CD14-positive monocyte (primary cell): ENCODE measurements around the gene XRN1. TPM values are rescaled to one million over a fixed set of nuclear protein-coding genes. Genes with fewer than 3 reads are reported as not detected.
"Not testable (repeated sequence)": the region's sequence is repeated elsewhere in the genome, so short reads cannot be mapped to it uniquely, and the experiment has no call there.

Source experiments
- DNase-seq, 3 donors: peaks; one replicate each; pipeline ENCODE4 v3.0.0-alpha.2; 2011 to 2022
- H2AFZ ChIP-seq: 2 replicates; pipeline ENCODE4 v1.6.0; 2012; ENCODE audit warnings: mild to moderate bottlenecking, low read depth, low read length, inconsistent platforms; ENCODE audit not compliant: insufficient read depth, poor library complexity, severe bottlenecking
- H3K27ac ChIP-seq, 2 donors: 1 replicate in 1 of 2; 2 replicates in 1 of 2; pipeline ENCODE4 v1.5.1; 2012 to 2013; ENCODE audit warnings: low read length in 2 of 2, control low read depth in 1 of 2, inconsistent platforms in 1 of 2, low read depth in 1 of 2, mild to moderate bottlenecking in 1 of 2
- H3K27me3 ChIP-seq, 2 donors: one replicate each; pipeline versions ENCODE4 v1.6.0 to v1.6.1; 2011 to 2013; ENCODE audit warnings: low read length in 2 of 2; ENCODE audit not compliant: control insufficient read depth in 2 of 2, insufficient read depth in 2 of 2
- H3K36me3 ChIP-seq, 2 donors: replicated peaks in 1 of 2; 1 replicate in 1 of 2; 2 replicates in 1 of 2; pipeline versions ENCODE4 v1.5.1 to v1.6.1; 2012 to 2013; ENCODE audit warnings: low read length in 2 of 2, control low read depth in 1 of 2, inconsistent platforms in 1 of 2, mild to moderate bottlenecking in 1 of 2; ENCODE audit not compliant: insufficient read depth in 2 of 2, control insufficient read depth in 1 of 2
- H3K4me1 ChIP-seq, 2 donors: 1 replicate in 1 of 2; 2 replicates in 1 of 2; pipeline versions ENCODE4 v1.5.1 to v1.6.1; 2012 to 2013; ENCODE audit warnings: low read length in 2 of 2, control low read depth in 1 of 2, inconsistent platforms in 1 of 2, mild to moderate bottlenecking in 1 of 2, moderate library complexity in 1 of 2; ENCODE audit not compliant: insufficient read depth in 2 of 2, control insufficient read depth in 1 of 2
- H3K4me2 ChIP-seq: replicated peaks from 2 replicates; pipeline ENCODE3; 2012; ENCODE audit warnings: low read length, moderate library complexity, mild to moderate bottlenecking; ENCODE audit not compliant: poor library complexity, severe bottlenecking; ENCODE audit errors: extremely low read depth
- H3K4me3 ChIP-seq, 3 experiments: fragments of 200-600 bp in 1 of 3; sonication (generic) in 1 of 3; replicated peaks in 1 of 3; 1 replicate in 2 of 3; 2 replicates in 1 of 3; pipeline ENCODE4 v1.5.1; 2011 to 2013; ENCODE audit warnings: low read length in 3 of 3, mild to moderate bottlenecking in 3 of 3, control low read depth in 2 of 3, low read depth in 2 of 3, inconsistent platforms in 1 of 3, moderate library complexity in 1 of 3
- H3K79me2 ChIP-seq: 2 replicates; pipeline ENCODE4 v1.6.0; 2012; ENCODE audit warnings: mild to moderate bottlenecking, control low read depth, inconsistent platforms, low read length, moderate library complexity; ENCODE audit not compliant: insufficient read depth
- H3K9ac ChIP-seq: 2 replicates; pipeline ENCODE4 v1.6.0; 2017; ENCODE audit warnings: low read length, mild to moderate bottlenecking; ENCODE audit not compliant: insufficient read depth, poor library complexity, severe bottlenecking
- H3K9me3 ChIP-seq, 2 donors: replicated peaks in 1 of 2; 1 replicate in 1 of 2; 2 replicates in 1 of 2; pipeline versions ENCODE4 v1.5.1 to v1.6.1; 2012 to 2013; ENCODE audit warnings: low read length in 2 of 2, control low read depth in 1 of 2; ENCODE audit not compliant: control insufficient read depth in 1 of 2, insufficient read depth in 1 of 2
- H4K20me1 ChIP-seq: 2 replicates; pipeline ENCODE4 v1.6.0; 2012; ENCODE audit warnings: mild to moderate bottlenecking, low read length, control low read depth, moderate library complexity; ENCODE audit not compliant: insufficient read depth
- H3K27ac Mint-ChIP-seq, 7 donors: one replicate each; pipeline ENCODE4 v1.8.0; 2020; ENCODE audit warnings: mild to moderate bottlenecking in 7 of 7, mixed read lengths in 7 of 7, moderate library complexity in 6 of 7, inconsistent platforms in 2 of 7
- H3K27me3 Mint-ChIP-seq, 3 donors: one replicate each; pipeline ENCODE4 v1.8.0; 2021 to 2022; ENCODE audit warnings: low read depth in 3 of 3, mild to moderate bottlenecking in 3 of 3, mixed read lengths in 3 of 3, moderate library complexity in 3 of 3, inconsistent platforms in 1 of 3
- H3K36me3 Mint-ChIP-seq, 2 donors: one replicate each; pipeline ENCODE4 v1.8.0; 2020; ENCODE audit warnings: mixed read lengths in 2 of 2, inconsistent platforms in 1 of 2, mild to moderate bottlenecking in 1 of 2
- H3K4me1 Mint-ChIP-seq: one replicate; pipeline ENCODE4 v1.8.0; 2020; ENCODE audit warnings: mild to moderate bottlenecking, mixed read lengths
- H3K4me3 Mint-ChIP-seq, 2 donors: one replicate each; pipeline ENCODE4 v1.8.0; 2020; ENCODE audit warnings: mild to moderate bottlenecking in 2 of 2, mixed read lengths in 2 of 2, moderate library complexity in 1 of 2
- H3K9me3 Mint-ChIP-seq, 7 donors: one replicate each; pipeline ENCODE4 v1.8.0; 2020 to 2022; ENCODE audit warnings: mixed read lengths in 7 of 7, mild to moderate bottlenecking in 6 of 7, moderate library complexity in 6 of 7, inconsistent platforms in 2 of 7
- WGBS: methylation state at CpG from one replicate; pipeline ENCODE4 v1.1.5; 2013; ENCODE audit warnings: missing lambda C conversion rate; ENCODE audit not compliant: insufficient coverage; 5-methylcytosine and 5-hydroxymethylcytosine counted together
- intact Hi-C, 2 donors: fragments of 100-400 bp; cut with micrococcal nuclease; formaldehyde crosslinking; loops; one replicate each; pipeline versions ENCODE4 v1.15.0 to v1.15.1; 2023
- polyA plus RNA-seq, 3 donors: library from polyadenylated mRNA; depleted of rRNA in 1 of 3; unstranded in 2 of 3; stranded (reverse) in 1 of 3; fragments of 300-500 nt in 2 of 3; fragments of >200 nt in 1 of 3; fragmentation: Illumina TruSeq in 2 of 3; gene quantifications; 1 replicate in 2 of 3; 2 replicates in 1 of 3; pipeline ENCODE4 v1.2.3, GENCODE V29; 2012 to 2021
- TF ChIP-seq, protein P1 (sequence below): fragments of 200-600 bp; IDR thresholded peaks from one replicate; pipeline ENCODE4 v1.8.0; 2022; ENCODE audit warnings: antibody characterized with exemption, mild to moderate bottlenecking

XRN1 gene
- polyA plus RNA-seq, 3 donors: 8.6 to 47.9 (median 24.3) TPM

DNA sequence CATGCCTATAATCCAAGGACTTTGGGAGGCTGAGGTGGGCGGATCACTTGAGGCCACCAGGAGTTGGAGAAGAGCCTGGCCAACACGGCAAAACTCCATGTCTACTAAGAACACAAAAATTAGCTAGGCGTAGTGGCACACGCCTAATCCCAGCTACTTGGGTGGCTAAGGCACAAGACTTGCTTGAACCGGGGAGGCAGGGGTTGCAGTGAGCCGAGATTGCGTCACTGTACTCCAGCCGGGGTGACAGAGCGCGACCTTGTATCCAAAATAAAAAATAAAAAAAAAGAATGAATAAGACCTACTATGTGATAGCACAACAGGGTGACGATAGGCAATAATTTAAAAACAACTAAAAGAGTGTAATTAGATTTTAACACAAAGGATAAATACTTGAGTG, 3.5 kb downstream of the XRN1 start:
- Mint-ChIP-seq H3K4me3 (no peak overlapping the region), H3K36me3 (peaks cover 8 to 19% of the 10 kb centered on the region in 2 donors), H3K27me3 (no peaks in the 10 kb centered on the region), H3K4me1 (peaks cover 34% of the 10 kb centered on the region), H3K9me3 (peaks cover 0 to 13% (median 7%) of the 10 kb centered on the region in 7 donors), H3K27ac (peak overlapping the region in 4 of 7 donors; percentile 6 to 41 (median 30))
- DNase-seq: no peak
- peaks cover 85% of the 10 kb centered on the region for H3K79me2 ChIP-seq
- TF ChIP-seq, protein P1, sequence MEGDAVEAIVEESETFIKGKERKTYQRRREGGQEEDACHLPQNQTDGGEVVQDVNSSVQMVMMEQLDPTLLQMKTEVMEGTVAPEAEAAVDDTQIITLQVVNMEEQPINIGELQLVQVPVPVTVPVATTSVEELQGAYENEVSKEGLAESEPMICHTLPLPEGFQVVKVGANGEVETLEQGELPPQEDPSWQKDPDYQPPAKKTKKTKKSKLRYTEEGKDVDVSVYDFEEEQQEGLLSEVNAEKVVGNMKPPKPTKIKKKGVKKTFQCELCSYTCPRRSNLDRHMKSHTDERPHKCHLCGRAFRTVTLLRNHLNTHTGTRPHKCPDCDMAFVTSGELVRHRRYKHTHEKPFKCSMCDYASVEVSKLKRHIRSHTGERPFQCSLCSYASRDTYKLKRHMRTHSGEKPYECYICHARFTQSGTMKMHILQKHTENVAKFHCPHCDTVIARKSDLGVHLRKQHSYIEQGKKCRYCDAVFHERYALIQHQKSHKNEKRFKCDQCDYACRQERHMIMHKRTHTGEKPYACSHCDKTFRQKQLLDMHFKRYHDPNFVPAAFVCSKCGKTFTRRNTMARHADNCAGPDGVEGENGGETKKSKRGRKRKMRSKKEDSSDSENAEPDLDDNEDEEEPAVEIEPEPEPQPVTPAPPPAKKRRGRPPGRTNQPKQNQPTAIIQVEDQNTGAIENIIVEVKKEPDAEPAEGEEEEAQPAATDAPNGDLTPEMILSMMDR: no peak
- H4K20me1 ChIP-seq: peaks cover 38% of the 10 kb centered on the region
- WGBS: 95% methylated on average over 4 of the region's 11 CpGs
- intact Hi-C loops: loop anchor here (10.0 kb wide), 2 partner anchors 130 to 560 kb away; partner anchors contain the start of genes ATR (in 2 of the 2) and U2SURP (in 1 of the 2)
- no peaks in the 10 kb centered on the region for H3K9me3 ChIP-seq
- H3K4me3 ChIP-seq: no peak overlapping the region
- no peak overlapping the region for H2AFZ ChIP-seq
- peaks cover 20 to 28% of the 10 kb centered on the region in 2 donors for H3K4me1 ChIP-seq
- no peak overlapping the region for H3K4me2 ChIP-seq
- H3K36me3 ChIP-seq: peaks cover 0 to 8% of the 10 kb centered on the region in 2 donors
- H3K9ac ChIP-seq: no peak overlapping the region
- no peaks in the 10 kb centered on the region for H3K27me3 ChIP-seq
- peak overlapping the region in 1 of 2 donors; percentile 29 for H3K27ac ChIP-seq

DNA sequence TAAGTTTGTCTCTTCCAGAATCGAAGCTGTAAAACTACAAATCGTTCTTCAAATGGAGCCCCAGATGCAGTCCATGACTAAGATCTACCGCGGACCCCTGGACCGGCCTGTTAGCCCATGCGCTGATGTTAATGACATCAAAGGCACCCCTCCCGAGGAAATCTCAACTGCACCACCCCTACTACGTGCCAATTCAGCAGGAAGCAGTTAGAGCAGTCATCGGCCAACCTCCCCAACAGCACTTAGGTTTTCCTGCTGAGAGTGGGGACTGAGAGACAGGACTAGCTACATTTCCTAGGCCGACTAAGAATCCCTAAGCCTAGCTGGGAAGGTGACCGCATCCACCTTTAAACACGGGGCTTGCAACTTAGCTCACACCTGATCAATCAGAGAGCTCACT, 4.8 kb downstream of the XRN1 start:
- H3K9ac ChIP-seq, H3K36me3 ChIP-seq, H3K4me3 ChIP-seq, H2AFZ ChIP-seq, DNase-seq, H3K27me3 ChIP-seq, H3K9me3 ChIP-seq, H3K4me3 Mint-ChIP-seq, H3K27me3 Mint-ChIP-seq, H3K4me2 ChIP-seq: not testable (repeated sequence)
- 98% methylated on average over 9 of the region's 12 CpGs for WGBS
- Histone ChIP-seq H3K79me2 (peaks cover 97% of the 10 kb centered on the region), H3K4me1 (peaks cover 16 to 22% of the 10 kb centered on the region in 2 donors), H4K20me1 (peaks cover 51% of the 10 kb centered on the region), H3K27ac (peak overlapping the region in 1 of 2 donors; percentile 56)
- H3K27ac Mint-ChIP-seq: peak overlapping the region in 4 of 7 donors; percentile 3 to 54 (median 16)
- H3K36me3 Mint-ChIP-seq: peaks cover 8 to 19% of the 10 kb centered on the region in 2 donors
- intact Hi-C loops: loop anchor here (10.0 kb wide), 2 partner anchors 132 to 562 kb away; partner anchors contain the start of genes ATR (in 2 of the 2) and U2SURP (in 1 of the 2)
- H3K4me1 Mint-ChIP-seq: peaks cover 31% of the 10 kb centered on the region
- peaks cover 0 to 13% (median 7%) of the 10 kb centered on the region in 7 donors for H3K9me3 Mint-ChIP-seq

DNA sequence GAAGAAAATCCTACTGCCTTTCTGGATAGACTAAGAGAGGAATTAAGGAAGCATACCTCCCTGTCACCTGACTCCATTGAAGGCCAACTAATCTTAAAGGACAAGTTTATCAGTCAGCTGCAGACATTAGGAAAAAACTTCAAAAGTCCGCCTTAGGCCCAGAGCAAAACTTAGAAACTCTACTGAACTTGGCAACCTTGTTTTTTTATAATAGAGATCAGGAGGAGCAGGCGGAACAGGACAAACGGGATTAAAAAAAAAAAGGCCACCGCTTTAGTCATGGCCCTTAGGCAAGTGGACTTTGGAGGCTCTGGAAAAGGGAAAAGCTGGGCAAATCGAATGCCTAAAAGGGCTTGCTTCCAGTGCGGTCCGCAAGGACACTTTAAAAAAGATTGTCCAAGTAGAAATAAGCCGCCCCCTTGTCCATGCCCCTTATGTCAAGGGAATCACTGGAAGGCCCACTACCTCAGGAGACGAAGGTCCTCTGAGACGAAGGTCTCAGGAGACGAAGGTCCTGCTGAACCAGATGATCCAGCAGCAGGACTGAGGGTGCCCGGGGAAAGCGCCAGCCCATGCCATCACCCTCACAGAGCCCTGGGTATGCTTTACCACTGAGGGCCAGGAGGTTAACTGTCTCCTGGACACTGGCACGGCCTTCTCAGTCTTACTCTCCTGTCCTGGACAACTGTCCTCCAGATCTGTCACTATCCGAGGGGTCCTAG, 8.2 kb downstream of the XRN1 start:
- not testable (repeated sequence) for H3K27me3 Mint-ChIP-seq, H3K27me3 ChIP-seq, H3K27ac ChIP-seq, DNase-seq, H2AFZ ChIP-seq, H3K9me3 ChIP-seq, H3K9ac ChIP-seq, H3K4me2 ChIP-seq, H3K4me3 ChIP-seq, H3K4me1 ChIP-seq, H3K4me3 Mint-ChIP-seq
- Histone ChIP-seq H4K20me1 (peaks cover 82% of the 10 kb centered on the region), H3K36me3 (peaks cover 0 to 16% of the 10 kb centered on the region in 2 donors), H3K79me2 (peaks cover 98% of the 10 kb centered on the region)
- WGBS: 97% methylated on average over 11 of the region's 15 CpGs
- Mint-ChIP-seq H3K27ac (peak overlapping the region in 2 of 7 donors; percentile 24 to 46), H3K4me1 (peaks cover 20% of the 10 kb centered on the region), H3K36me3 (peaks cover 13 to 27% of the 10 kb centered on the region in 2 donors), H3K9me3 (peaks cover 0 to 21% (median 7%) of the 10 kb centered on the region in 7 donors)
- intact Hi-C loops: loop anchor here (10.0 kb wide), 2 partner anchors 135 to 565 kb away; partner anchors contain the start of genes ATR (in 2 of the 2) and U2SURP (in 1 of the 2)
